ENCODE data around the gene BACH2.

DNA sequence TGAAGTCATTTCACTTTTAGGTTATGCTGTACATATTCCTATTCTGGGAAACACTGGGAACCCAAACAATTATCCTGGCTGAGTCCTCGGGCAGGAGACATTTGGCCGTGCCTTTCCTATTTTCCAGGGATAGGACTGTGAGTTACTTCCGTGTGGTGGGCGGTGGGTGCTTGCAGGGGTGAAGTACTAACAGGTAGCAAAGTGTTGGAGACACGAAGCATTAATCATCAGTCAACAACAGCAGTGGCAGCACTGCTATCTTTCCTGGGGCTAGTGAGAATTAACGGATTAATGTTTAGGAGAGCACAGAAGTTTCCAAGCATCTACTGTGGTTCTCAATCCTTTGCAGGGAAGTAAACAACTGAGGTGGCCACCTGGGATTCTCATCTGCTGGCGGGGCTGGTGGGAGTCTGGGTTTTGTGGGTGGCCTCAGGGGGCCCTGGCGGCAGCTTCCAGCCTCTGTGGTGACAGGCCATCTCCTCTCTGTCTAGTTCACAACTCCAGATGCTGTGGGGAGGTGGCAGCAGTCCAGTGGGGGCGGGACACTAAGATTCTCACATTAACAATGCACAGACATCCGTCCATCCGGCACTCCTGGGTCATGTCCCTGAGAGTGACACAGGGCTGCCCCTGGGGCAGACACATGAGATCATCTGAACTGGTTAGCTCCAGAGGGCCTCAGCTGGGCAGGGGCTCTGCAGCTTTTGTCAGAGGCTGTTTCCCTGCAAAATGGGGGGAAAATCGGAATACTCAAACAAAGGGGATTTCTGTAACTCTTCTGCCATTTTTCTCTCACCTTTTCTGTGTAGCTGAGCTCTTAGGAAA, 311.5 kb downstream of the BACH2 start:
- TF ChIP-seq, protein P1, sequence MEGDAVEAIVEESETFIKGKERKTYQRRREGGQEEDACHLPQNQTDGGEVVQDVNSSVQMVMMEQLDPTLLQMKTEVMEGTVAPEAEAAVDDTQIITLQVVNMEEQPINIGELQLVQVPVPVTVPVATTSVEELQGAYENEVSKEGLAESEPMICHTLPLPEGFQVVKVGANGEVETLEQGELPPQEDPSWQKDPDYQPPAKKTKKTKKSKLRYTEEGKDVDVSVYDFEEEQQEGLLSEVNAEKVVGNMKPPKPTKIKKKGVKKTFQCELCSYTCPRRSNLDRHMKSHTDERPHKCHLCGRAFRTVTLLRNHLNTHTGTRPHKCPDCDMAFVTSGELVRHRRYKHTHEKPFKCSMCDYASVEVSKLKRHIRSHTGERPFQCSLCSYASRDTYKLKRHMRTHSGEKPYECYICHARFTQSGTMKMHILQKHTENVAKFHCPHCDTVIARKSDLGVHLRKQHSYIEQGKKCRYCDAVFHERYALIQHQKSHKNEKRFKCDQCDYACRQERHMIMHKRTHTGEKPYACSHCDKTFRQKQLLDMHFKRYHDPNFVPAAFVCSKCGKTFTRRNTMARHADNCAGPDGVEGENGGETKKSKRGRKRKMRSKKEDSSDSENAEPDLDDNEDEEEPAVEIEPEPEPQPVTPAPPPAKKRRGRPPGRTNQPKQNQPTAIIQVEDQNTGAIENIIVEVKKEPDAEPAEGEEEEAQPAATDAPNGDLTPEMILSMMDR (IDR thresholded peaks at IDR 0.05) = no peak
- no peak for TF ChIP-seq POLR2A (IDR thresholded peaks at IDR 0.05)
